Inflammatory macrophage (primary cell): ENCODE measurements around the gene CHCHD10.
A peak's percentile ranks its signal among the peaks of the same experiment; 100 is the strongest.

ENCODE experiments used
- DNase-seq, 2 donors: peaks; one replicate each; pipeline ENCODE4 v3.0.0-alpha.2; 2020 to 2022

CHCHD10 gene

DNA sequence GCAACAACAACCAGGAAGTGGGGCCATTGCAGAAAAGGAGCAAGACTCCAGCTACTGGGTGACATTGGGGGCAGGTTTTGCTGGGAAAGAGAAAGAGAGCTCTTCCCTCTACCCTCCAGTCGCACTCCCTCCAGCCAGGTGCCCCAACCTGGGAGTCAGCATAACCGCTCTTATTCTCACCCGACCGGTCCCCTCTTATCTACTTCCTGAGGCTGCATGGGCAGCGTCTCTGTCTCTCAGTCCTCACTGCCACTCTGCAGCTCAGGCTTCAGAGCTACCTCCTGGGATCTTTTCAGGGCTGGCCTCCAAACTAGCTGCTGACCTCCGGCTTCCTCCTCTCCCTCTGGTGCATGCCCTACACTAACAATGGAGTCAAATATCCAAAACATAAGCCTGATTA, 22.0 kb downstream of the CHCHD10 start:
- DNase-seq = peak in 1 of 2 donors; percentile 9

- no peak for DNase-seq
Measured at GRCh38 chr22:23744485-23744884, 23.3 kb downstream of the CHCHD10 start.

GRCh38 chr22:23744001-23744400, 23.8 kb downstream of the CHCHD10 start:
- DNase-seq = no peak

DNA sequence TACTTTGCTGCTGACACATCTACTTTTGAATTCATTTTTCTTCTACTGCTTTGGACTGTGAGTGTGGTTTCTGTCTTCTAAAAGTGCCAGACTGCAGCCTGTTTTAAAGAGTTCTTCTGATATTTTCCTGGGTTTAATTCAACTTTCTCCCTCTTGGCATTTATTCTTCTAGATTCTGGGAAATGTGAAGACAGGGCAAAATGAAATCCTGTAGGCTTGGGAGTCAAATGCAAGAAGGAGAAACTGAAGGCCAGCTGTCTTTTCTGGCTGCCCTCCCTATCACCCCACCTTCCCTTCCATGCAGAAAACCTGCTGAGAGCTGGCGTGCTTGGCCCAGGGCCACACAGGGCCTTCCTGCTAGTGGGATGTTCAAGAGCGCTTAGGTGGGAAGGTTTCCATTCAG, 24.5 kb downstream of the CHCHD10 start:
- DNase-seq = no peak

DNA sequence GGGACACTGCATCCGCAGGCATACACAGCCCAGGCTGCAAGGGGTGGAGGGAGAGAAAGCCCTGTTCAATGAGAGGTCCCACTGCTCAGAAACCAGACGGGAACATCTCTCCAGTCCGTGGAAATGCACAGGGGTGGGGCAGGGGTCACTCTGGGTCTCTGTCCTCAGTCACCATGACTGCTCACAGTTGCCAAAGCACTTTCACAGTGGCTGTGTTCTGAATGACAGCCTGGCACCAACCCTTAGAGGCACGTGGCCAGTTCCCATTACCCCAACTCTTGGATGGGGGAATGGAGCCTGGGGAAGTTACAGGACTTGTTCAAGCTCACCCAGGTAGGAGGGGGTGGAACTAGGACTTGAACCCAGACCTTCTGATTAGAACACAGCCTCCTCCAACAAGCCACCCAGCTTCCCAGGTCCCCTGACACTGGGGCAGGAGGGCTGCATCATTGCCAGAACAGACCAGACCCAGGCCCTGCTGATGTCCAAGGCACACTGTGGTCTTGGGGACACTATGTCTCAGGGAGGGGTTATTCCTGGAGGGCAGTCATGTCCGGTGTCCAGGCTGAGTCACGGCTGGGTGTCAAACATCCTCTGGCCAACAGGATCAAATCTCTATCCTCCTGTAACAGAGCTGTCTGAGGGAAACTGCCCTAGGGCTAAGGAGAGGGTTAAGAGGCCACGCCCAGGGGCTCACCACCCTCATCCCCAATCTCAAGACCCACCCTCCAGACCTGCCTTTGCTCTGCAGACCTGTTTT, 25.1 kb downstream of the CHCHD10 start:
- no peak for DNase-seq

- DNase-seq = no peak
Measured at GRCh38 chr22:23737696-23738095, 30.1 kb downstream of the CHCHD10 start.

DNA sequence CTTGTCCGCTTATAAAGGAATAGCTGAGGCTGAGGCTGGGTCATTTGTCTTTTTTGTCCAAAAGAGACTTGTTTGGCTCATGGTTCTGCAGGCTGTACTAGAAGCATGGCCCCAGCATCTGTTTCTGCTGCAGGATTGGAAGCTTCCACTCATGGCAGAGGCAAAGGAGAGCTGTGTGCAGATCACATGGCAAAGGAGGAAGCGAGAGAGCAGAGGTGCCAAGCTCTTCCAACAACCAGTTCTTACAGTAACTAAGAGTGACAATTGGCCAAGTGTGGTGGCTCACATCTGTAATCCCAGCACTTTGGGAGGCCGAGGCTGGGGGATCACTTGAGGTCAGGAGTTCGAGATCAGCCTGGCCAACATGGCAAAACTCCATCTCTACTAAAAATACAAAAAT, 39.7 kb downstream of the CHCHD10 start:
- DNase-seq = peak; percentile 49 to 64

- no peak for DNase-seq
Measured at GRCh38 chr22:23722724-23723123, 45.0 kb downstream of the CHCHD10 start.

DNA sequence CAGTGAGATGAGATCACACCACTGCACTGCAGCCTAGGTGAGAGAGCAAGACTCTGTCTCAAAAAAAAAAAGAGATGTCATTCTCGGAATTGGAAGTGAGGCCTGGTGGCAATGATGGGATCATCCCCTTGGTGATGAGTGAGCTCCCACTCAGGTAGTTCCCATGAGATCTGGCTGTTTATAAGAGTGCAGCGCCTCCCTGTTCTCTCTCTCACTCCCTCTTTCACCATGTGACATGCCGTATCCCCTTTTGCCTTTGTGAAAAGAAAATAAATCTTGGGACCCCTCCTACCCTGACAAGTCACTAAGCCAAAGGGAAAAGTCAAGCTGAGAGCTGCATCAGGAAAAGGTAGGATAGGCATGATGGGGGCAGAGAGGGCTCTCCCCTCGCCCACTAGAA, 45.6 kb downstream of the CHCHD10 start:
- DNase-seq = no peak

DNA sequence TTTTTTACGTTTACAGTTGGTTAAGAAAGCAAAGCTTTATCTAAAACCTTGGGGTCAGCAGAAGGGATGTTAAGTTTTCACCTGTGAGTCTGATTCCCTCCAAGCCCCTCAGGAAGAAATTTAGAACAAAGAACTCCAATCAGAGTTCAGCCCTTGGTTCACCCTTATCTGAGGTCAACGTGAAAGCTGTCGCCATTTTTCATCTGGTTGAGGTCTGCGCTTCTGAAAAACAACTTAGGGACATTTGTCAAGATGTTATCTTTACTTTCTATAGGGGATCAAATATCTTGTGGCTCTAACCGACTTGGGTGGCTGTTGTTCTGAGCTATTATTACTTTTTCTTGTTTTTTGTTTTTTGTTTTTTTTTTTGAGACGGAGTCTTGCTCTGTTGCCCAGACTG, 46.9 kb downstream of the CHCHD10 start:
- DNase-seq = no peak

GRCh38 chr22:23718371-23719165, 49.2 kb downstream of the CHCHD10 start:
- DNase-seq = no peak

- peak; percentile 83 to 89 for DNase-seq
Measured at GRCh38 chr22:23716811-23717801, 50.7 kb downstream of the CHCHD10 start.
